ENCODE data around the gene EDN1.

Gene EDN1

DNA sequence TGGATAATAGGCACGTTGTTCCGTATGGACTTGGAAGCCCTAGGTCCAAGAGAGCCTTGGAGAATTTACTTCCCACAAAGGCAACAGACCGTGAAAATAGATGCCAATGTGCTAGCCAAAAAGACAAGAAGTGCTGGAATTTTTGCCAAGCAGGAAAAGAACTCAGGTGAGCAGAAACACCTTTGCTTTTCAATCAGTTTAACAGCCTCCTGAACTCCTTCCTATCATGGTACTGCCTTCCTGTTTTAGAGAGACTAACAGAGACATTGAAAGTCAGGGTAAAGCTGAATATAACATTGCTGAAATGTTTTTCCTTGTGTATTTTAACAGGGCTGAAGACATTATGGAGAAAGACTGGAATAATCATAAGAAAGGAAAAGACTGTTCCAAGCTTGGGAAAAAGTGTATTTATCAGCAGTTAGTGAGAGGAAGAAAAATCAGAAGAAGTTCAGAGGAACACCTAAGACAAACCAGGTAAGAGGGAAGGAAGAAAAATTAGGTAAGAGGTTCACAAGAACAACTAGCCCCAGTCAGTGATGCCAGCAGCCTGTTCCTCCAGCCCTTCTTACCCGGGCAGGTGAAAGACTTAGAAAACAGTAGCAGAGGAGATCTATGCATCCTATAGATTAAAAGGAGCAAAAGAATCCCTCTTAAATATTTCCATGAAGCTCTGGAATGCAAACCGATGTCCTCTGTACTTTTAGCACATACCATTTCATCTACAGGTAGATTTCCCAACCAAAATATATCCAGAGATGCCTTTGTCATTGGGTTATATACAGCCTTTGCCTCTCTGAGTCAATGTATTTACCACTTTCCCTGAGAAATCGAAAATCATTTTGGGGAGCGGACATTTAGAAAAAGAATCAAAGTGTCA lies 4.0 kb downstream of the EDN1 start:
- H3K4me3 ChIP-seq (ENCODE audit: low read depth, low read length), result no peak overlapping the region
- DNase-seq (ENCODE audit: low read depth), result no peak
- TF ChIP-seq, protein P1, sequence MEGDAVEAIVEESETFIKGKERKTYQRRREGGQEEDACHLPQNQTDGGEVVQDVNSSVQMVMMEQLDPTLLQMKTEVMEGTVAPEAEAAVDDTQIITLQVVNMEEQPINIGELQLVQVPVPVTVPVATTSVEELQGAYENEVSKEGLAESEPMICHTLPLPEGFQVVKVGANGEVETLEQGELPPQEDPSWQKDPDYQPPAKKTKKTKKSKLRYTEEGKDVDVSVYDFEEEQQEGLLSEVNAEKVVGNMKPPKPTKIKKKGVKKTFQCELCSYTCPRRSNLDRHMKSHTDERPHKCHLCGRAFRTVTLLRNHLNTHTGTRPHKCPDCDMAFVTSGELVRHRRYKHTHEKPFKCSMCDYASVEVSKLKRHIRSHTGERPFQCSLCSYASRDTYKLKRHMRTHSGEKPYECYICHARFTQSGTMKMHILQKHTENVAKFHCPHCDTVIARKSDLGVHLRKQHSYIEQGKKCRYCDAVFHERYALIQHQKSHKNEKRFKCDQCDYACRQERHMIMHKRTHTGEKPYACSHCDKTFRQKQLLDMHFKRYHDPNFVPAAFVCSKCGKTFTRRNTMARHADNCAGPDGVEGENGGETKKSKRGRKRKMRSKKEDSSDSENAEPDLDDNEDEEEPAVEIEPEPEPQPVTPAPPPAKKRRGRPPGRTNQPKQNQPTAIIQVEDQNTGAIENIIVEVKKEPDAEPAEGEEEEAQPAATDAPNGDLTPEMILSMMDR (IDR thresholded peaks at IDR 0.05; ENCODE audit: insufficient read depth, low read depth, low read length, missing control alignments), result no peak

DNA sequence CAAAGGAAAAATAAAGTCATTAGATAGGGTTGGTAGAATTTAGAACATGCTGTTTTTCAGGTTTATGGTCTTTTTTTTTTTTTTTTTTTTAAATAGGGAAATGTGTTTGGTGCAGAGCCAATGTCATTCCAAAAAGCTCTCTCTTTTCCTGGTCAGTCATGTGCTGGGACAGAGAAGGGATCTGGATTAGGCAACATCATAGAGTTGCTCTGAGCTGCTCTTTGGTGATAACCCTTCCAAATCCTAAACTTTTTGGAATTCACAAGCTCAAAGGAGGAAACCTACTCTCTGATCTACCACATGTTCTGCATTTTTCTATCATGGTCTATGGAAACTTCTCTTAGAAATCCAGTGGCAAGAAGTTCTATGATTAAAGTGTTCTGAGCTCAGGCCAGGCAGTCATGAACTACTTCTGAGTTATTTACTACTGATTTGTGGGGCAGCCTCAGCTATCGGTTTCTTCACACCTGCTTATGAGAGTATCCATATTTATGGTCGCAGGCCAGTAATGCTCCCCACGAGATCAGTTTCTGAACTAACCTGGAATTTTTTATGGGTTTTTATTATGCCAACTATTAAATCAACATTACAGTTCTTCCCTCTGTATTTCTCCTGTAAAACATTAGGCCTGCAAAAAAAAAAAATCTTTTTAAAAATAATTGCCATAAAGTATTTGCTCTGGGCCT lies 4.8 kb downstream of the EDN1 start:
- TF ChIP-seq, protein P1 (IDR thresholded peaks at IDR 0.05; ENCODE audit: insufficient read depth, low read depth, low read length, missing control alignments), result no peak
- DNase-seq (ENCODE audit: low read depth), result no peak
- no peak overlapping the region for H3K4me3 ChIP-seq (ENCODE audit: low read depth, low read length)

DNA sequence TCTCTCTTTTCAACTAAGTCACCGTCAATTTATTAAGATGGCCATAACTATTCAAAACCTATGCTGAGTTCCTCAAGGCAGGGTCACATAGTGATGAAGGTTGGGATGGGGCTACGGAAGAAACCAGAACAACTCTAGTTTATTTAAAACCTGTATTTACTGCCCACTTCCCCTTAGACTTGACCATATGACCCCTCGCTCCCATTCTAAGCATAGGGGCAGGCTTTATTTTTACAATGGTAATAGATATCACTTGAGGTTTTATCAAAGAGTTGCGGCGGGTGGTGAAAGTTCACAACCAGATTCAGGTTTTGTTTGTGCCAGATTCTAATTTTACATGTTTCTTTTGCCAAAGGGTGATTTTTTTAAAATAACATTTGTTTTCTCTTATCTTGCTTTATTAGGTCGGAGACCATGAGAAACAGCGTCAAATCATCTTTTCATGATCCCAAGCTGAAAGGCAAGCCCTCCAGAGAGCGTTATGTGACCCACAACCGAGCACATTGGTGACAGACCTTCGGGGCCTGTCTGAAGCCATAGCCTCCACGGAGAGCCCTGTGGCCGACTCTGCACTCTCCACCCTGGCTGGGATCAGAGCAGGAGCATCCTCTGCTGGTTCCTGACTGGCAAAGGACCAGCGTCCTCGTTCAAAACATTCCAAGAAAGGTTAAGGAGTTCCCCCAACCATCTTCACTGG lies 5.5 kb downstream of the EDN1 start:
- DNase-seq (ENCODE audit: low read depth), result no peak

DNA sequence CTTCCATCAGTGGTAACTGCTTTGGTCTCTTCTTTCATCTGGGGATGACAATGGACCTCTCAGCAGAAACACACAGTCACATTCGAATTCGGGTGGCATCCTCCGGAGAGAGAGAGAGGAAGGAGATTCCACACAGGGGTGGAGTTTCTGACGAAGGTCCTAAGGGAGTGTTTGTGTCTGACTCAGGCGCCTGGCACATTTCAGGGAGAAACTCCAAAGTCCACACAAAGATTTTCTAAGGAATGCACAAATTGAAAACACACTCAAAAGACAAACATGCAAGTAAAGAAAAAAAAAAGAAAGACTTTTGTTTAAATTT lies 6.1 kb downstream of the EDN1 start:
- TF ChIP-seq, protein P1 (IDR thresholded peaks at IDR 0.05; ENCODE audit: insufficient read depth, low read depth, low read length, missing control alignments), result no peak
- DNase-seq (ENCODE audit: low read depth), result no peak
- H3K4me3 ChIP-seq (ENCODE audit: low read depth, low read length), result no peak overlapping the region

More for the DNA sequence above, 5.5 kb downstream of the EDN1 start:
- H3K4me3 ChIP-seq (ENCODE audit: low read depth, low read length), result no peak overlapping the region
- TF ChIP-seq, protein P1 (IDR thresholded peaks at IDR 0.05; ENCODE audit: insufficient read depth, low read depth, low read length, missing control alignments), result no peak

DNA sequence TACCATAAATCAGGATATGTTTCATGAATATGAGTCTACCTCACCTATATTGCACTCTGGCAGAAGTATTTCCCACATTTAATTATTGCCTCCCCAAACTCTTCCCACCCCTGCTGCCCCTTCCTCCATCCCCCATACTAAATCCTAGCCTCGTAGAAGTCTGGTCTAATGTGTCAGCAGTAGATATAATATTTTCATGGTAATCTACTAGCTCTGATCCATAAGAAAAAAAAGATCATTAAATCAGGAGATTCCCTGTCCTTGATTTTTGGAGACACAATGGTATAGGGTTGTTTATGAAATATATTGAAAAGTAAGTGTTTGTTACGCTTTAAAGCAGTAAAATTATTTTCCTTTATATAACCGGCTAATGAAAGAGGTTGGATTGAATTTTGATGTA lies 6.4 kb downstream of the EDN1 start:
- TF ChIP-seq, protein P1 (IDR thresholded peaks at IDR 0.05; ENCODE audit: insufficient read depth, low read depth, low read length, missing control alignments), result no peak
- H3K4me3 ChIP-seq (ENCODE audit: low read depth, low read length), result no peak overlapping the region
- DNase-seq (ENCODE audit: low read depth), result no peak

DNA sequence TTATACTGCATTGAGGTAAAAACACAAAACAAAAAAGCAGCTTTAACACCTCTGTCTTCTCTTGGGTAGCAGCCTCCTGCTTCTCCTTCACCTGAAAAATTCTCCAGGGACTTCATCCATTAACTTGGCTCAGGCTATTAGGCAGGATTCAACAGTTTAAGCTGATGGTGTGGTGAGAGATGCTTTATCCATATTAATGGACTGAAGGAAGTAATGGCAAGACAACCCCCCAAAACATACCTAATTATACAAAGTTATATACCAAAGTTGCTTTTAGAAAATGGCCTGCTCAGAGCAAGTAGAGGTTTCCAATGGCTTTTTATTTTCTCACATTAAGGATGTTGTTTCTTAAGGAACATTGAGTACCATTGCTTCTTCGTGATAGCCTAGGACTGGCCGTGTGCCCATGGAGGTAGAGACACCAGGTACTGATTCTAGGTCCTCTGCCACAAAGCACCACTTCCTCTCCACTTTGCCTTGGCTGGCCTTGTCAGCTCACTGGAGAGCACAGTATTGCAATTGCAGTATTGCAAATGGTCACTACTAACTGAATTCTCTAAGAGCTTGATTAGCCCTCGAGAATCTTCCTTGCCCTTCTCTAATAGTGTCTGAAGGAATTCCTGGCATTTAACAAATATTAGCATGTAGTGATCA lies 7.3 kb downstream of the EDN1 start:
- TF ChIP-seq, protein P1 (IDR thresholded peaks at IDR 0.05; ENCODE audit: insufficient read depth, low read depth, low read length, missing control alignments), result no peak
- H3K4me3 ChIP-seq (ENCODE audit: low read depth, low read length), result no peak overlapping the region
- DNase-seq (ENCODE audit: low read depth), result no peak
